Fibroblast of the aortic adventitia (primary cell): ENCODE data around the gene TPRKB. TPM values are rescaled to one million over a fixed set of nuclear protein-coding genes. Genes with fewer than 3 reads are reported as not detected.
"Not testable (repeated sequence)": the region's sequence is repeated elsewhere in the genome, so short reads cannot be mapped to it uniquely, and the experiment has no call there.

Experiments used
- DNase-seq: peaks from one replicate; pipeline ENCODE4 v3.0.0-alpha.2; 2010; ENCODE audit warnings: low read depth
- H3K4me3 ChIP-seq: 2 replicates; pipeline ENCODE4 v1.5.1; 2011; ENCODE audit warnings: low read depth, mild to moderate bottlenecking, control low read depth, low read length, moderate library complexity
- CTCF ChIP-seq: IDR thresholded peaks from 2 replicates; pipeline ENCODE4 v1.5.1; 2011; ENCODE audit warnings: mild to moderate bottlenecking, low read length, control low read depth, inconsistent platforms; ENCODE audit not compliant: insufficient read depth
- total RNA-seq: library from RNA; depleted of rRNA; stranded (reverse); fragments of >200 nt; gene quantifications from 2 replicates; pipeline ENCODE4 v1.2.3, GENCODE V29; 2012; ENCODE audit warnings: low replicate concordance

The TPRKB gene
- total RNA-seq, 1 donor: 54.8 TPM

- no peak for TF ChIP-seq CTCF
- H3K4me3 ChIP-seq: no peak overlapping the region
- DNase-seq: no peak
Measured at GRCh38 chr2:73700661-73701447, 36.3 kb downstream of the TPRKB start.

GRCh38 chr2:73700131-73700611 lies 37.0 kb downstream of the TPRKB start:
- DNase-seq: no peak
- TF ChIP-seq CTCF: no peak
- no peak overlapping the region for H3K4me3 ChIP-seq

GRCh38 chr2:73699437-73699836 lies 37.7 kb downstream of the TPRKB start:
- no peak overlapping the region for H3K4me3 ChIP-seq
- DNase-seq: no peak
- no peak for TF ChIP-seq CTCF

GRCh38 chr2:73698101-73698500 lies 39.0 kb downstream of the TPRKB start:
- no peak for DNase-seq
- no peak overlapping the region for H3K4me3 ChIP-seq
- TF ChIP-seq CTCF: no peak

GRCh38 chr2:73697606-73698005 lies 39.5 kb downstream of the TPRKB start:
- no peak for TF ChIP-seq CTCF
- DNase-seq: peak; percentile 49

GRCh38 chr2:73696985-73697384 lies 40.2 kb downstream of the TPRKB start:
- H3K4me3 ChIP-seq, DNase-seq: not testable (repeated sequence)

More at GRCh38 chr2:73697606-73698005, 39.5 kb downstream of the TPRKB start:
- H3K4me3 ChIP-seq: no peak overlapping the region

GRCh38 chr2:73696521-73696920 lies 40.6 kb downstream of the TPRKB start:
- not testable (repeated sequence) for DNase-seq, H3K4me3 ChIP-seq
